Putamen (tissue), 1 donor: ENCODE data around the gene TGFB2.

Experiments
- DNase-seq: peaks from one replicate; pipeline ENCODE4 v3.0.0-alpha.2; 2016; ENCODE audit warnings: low spot score

TGFB2 gene

GRCh38 chr1:218425647-218426342, 80.7 kb downstream of the TGFB2 start:
- DNase-seq, result no peak

- peak; percentile 33 for DNase-seq
These were observed 81.2 kb downstream of the TGFB2 start for GRCh38 chr1:218426343-218426657.

- no peak for DNase-seq
These were observed 84.2 kb downstream of the TGFB2 start for GRCh38 chr1:218429301-218429700.

- DNase-seq, result no peak
These were observed 85.2 kb downstream of the TGFB2 start for GRCh38 chr1:218430346-218430745.

- no peak for DNase-seq
These were observed 85.7 kb downstream of the TGFB2 start for GRCh38 chr1:218430822-218431221.

- no peak for DNase-seq
These were observed 86.3 kb downstream of the TGFB2 start for GRCh38 chr1:218431476-218431875.

- DNase-seq, result no peak
These were observed 88.6 kb downstream of the TGFB2 start for GRCh38 chr1:218433744-218434143.

GRCh38 chr1:218435528-218435927, 90.4 kb downstream of the TGFB2 start:
- DNase-seq, result no peak

GRCh38 chr1:218436346-218436745, 91.2 kb downstream of the TGFB2 start:
- DNase-seq, result no peak

- no peak for DNase-seq
These were observed 91.9 kb downstream of the TGFB2 start for GRCh38 chr1:218436997-218437396.

- DNase-seq, result no peak
These were observed 94.6 kb downstream of the TGFB2 start for GRCh38 chr1:218439541-218440295.

GRCh38 chr1:218443255-218443654, 98.1 kb downstream of the TGFB2 start:
- DNase-seq, result no peak

GRCh38 chr1:218444173-218444572, 99.0 kb downstream of the TGFB2 start:
- DNase-seq, result no peak

- DNase-seq, result no peak
These were observed 99.5 kb downstream of the TGFB2 start for GRCh38 chr1:218444588-218444987.

- no peak for DNase-seq
These were observed 102.0 kb downstream of the TGFB2 start for GRCh38 chr1:218447010-218447689.

GRCh38 chr1:218451415-218451814, 106.3 kb downstream of the TGFB2 start:
- DNase-seq, result no peak

GRCh38 chr1:218454700-218455282, 109.7 kb downstream of the TGFB2 start:
- no peak for DNase-seq

- no peak for DNase-seq
These were observed 111.3 kb downstream of the TGFB2 start for GRCh38 chr1:218456444-218456843.

GRCh38 chr1:218459450-218459849, 114.3 kb downstream of the TGFB2 start:
- no peak for DNase-seq

- no peak for DNase-seq
These were observed 115.0 kb downstream of the TGFB2 start for GRCh38 chr1:218459878-218460711.

- no peak for DNase-seq
These were observed 116.2 kb downstream of the TGFB2 start for GRCh38 chr1:218461351-218461750.

GRCh38 chr1:218462116-218462515, 117.0 kb downstream of the TGFB2 start:
- DNase-seq, result no peak
